Loucy (cell line): ENCODE data around the gene SAMSN1.

Experiments used
- EZH2phosphoT487 ChIP-seq: fragments of 200-600 bp; IDR thresholded peaks from 2 replicates; pipeline ENCODE4 v1.6.1; 2018; ENCODE audit warnings: antibody characterized with exemption, mild to moderate bottlenecking, moderate library complexity, borderline replicate concordance
- TF ChIP-seq, protein P1 (sequence below): fragments of 200-600 bp; sonication (generic); conservative IDR thresholded peaks from 2 replicates; pipeline ENCODE4 v1.5.1; 2014; ENCODE audit warnings: mild to moderate bottlenecking, antibody characterized with exemption, low read length

DNA sequence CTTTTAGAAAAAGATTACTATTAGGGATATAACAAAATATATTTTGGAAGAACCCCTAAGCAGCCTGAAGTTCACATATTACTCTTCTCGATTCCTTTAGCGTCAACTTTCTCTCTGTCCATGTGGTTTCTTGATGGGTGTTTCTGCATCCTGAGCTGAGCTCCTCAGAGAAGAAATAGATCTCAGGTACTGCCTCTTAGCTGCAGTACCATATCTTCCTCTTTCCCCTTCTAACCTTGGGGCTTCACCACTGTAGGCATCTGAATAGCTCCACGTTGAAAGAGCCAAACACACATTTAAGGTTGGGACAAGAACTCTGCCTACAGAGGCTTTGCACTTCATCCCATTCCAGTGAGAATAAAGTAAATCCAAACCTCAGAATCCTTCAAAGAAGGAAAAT lies 59.2 kb downstream of the SAMSN1 start:
- TF ChIP-seq, protein P1, sequence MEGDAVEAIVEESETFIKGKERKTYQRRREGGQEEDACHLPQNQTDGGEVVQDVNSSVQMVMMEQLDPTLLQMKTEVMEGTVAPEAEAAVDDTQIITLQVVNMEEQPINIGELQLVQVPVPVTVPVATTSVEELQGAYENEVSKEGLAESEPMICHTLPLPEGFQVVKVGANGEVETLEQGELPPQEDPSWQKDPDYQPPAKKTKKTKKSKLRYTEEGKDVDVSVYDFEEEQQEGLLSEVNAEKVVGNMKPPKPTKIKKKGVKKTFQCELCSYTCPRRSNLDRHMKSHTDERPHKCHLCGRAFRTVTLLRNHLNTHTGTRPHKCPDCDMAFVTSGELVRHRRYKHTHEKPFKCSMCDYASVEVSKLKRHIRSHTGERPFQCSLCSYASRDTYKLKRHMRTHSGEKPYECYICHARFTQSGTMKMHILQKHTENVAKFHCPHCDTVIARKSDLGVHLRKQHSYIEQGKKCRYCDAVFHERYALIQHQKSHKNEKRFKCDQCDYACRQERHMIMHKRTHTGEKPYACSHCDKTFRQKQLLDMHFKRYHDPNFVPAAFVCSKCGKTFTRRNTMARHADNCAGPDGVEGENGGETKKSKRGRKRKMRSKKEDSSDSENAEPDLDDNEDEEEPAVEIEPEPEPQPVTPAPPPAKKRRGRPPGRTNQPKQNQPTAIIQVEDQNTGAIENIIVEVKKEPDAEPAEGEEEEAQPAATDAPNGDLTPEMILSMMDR = no peak
- TF ChIP-seq EZH2phosphoT487 = no peak
